GM19240 (cell line): ENCODE results near the gene PPOX.

Experiments
- DNase-seq: peaks from one replicate; pipeline ENCODE4 v3.0.0; 2011; ENCODE audit warnings: low spot score; ENCODE audit not compliant: insufficient read length

PPOX gene

GRCh38 chr1:161165742-161166668 lies at the start of gene PPOX:
Gene PPOX, plus strand, starts transcription at chr1:161166426. Its CDS starts 422 bp downstream, at chr1:161166848.
- peak; percentile 87 for DNase-seq

GRCh38 chr1:161117759-161118581 lies 48.3 kb upstream of the PPOX start, which contains the start of the genes NIT1 and PFDN2:
Gene NIT1, plus strand, starts transcription at chr1:161118105. Its CDS starts 72 bp downstream, at chr1:161118177.
Gene PFDN2, minus strand, starts transcription at chr1:161118037. Its CDS starts 11 bp downstream, at chr1:161118026.
- DNase-seq = peak; percentile 76

- no peak for DNase-seq
Measured at GRCh38 chr1:161119092-161119903, 46.9 kb upstream of the PPOX start.

- no peak for DNase-seq
Measured at GRCh38 chr1:161121042-161121650, 45.1 kb upstream of the PPOX start.

GRCh38 chr1:161121834-161122233 lies 44.4 kb upstream of the PPOX start:
- DNase-seq = no peak

GRCh38 chr1:161122967-161123366 lies 43.3 kb upstream of the PPOX start:
- no peak for DNase-seq

- DNase-seq = no peak
Measured at GRCh38 chr1:161127649-161128048, 38.6 kb upstream of the PPOX start.

GRCh38 chr1:161128591-161129420 lies 37.4 kb upstream of the PPOX start:
- no peak for DNase-seq

GRCh38 chr1:161130266-161130665 lies 36.0 kb upstream of the PPOX start:
- DNase-seq = no peak

- DNase-seq = no peak
Measured at GRCh38 chr1:161131523-161132409, 34.5 kb upstream of the PPOX start.

GRCh38 chr1:161132410-161133219 lies 33.6 kb upstream of the PPOX start, which contains the start of gene DEDD:
Gene DEDD, minus strand, starts transcription at chr1:161132667. Its CDS starts 8,205 bp downstream, at chr1:161124462.
- peak; percentile 87 for DNase-seq

- DNase-seq = peak; percentile 22
Measured at GRCh38 chr1:161133220-161133740, 32.9 kb upstream of the PPOX start.

- DNase-seq = no peak
Measured at GRCh38 chr1:161137881-161138280, 28.3 kb upstream of the PPOX start.

GRCh38 chr1:161138431-161138830 lies 27.8 kb upstream of the PPOX start:
- DNase-seq = no peak

GRCh38 chr1:161139766-161140165 lies 26.5 kb upstream of the PPOX start:
- DNase-seq = no peak

GRCh38 chr1:161140755-161141400 lies 25.3 kb upstream of the PPOX start:
- DNase-seq = no peak

- no peak for DNase-seq
Measured at GRCh38 chr1:161145832-161146231, 20.4 kb upstream of the PPOX start.
